ENCODE data around the gene NFIA.

GRCh38 chr1:61253059-61253735 is 170.8 kb downstream of the NFIA start:
- TF ChIP-seq, protein P1, sequence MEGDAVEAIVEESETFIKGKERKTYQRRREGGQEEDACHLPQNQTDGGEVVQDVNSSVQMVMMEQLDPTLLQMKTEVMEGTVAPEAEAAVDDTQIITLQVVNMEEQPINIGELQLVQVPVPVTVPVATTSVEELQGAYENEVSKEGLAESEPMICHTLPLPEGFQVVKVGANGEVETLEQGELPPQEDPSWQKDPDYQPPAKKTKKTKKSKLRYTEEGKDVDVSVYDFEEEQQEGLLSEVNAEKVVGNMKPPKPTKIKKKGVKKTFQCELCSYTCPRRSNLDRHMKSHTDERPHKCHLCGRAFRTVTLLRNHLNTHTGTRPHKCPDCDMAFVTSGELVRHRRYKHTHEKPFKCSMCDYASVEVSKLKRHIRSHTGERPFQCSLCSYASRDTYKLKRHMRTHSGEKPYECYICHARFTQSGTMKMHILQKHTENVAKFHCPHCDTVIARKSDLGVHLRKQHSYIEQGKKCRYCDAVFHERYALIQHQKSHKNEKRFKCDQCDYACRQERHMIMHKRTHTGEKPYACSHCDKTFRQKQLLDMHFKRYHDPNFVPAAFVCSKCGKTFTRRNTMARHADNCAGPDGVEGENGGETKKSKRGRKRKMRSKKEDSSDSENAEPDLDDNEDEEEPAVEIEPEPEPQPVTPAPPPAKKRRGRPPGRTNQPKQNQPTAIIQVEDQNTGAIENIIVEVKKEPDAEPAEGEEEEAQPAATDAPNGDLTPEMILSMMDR (conservative IDR thresholded peaks at IDR 0.05; ENCODE audit: low read length) = no peak
- no peak for TF ChIP-seq EZH2phosphoT487 (IDR thresholded peaks at IDR 0.05; ENCODE audit: borderline replicate concordance)

Data from Loucy (cell line).